Heart left ventricle (tissue), 16 donors: Measurements from ENCODE around the gene PAK4. TPM values are rescaled to one million over a fixed set of nuclear protein-coding genes. Genes with fewer than 3 reads are reported as not detected.
"Not testable (repeated sequence)": the region's sequence is repeated elsewhere in the genome, so short reads cannot be mapped to it uniquely, and the experiment has no call there.

ENCODE experiments used
- ATAC-seq, 4 donors: fragments of 200-7000 bp; cut with Tn5 transposase; one replicate each; pipeline ENCODE4 v1.9.1; 2020 to 2022; ENCODE audit warnings: moderate library complexity in 4 of 4, mild to moderate bottlenecking in 3 of 4, moderate number of reproducible peaks in 1 of 4
- DNase-seq, 5 donors: peaks; one replicate each; pipeline ENCODE4 v3.0.0-alpha.2; 2020
- H3K27ac ChIP-seq, 12 donors: fragments of 200-600 bp; sonication (generic) in 4 of 12; one replicate each; pipeline versions ENCODE4 v1.5.0 to v1.8.0; 2016 to 2022; ENCODE audit warnings: mild to moderate bottlenecking in 2 of 12
- H3K27me3 ChIP-seq, 9 donors: fragments of 200-600 bp; sonication (generic) in 2 of 9; one replicate each; pipeline versions ENCODE4 v1.5.1 to v1.8.0; 2016 to 2022; ENCODE audit warnings: mild to moderate bottlenecking in 3 of 9
- H3K36me3 ChIP-seq, 9 donors: fragments of 200-600 bp; sonication (generic) in 2 of 9; one replicate each; pipeline versions ENCODE4 v1.5.0 to v1.8.0; 2018 to 2022; ENCODE audit warnings: mild to moderate bottlenecking in 2 of 9
- H3K4me1 ChIP-seq, 12 donors: fragments of 200-600 bp; sonication (generic) in 4 of 12; one replicate each; pipeline versions ENCODE4 v1.5.0 to v1.8.0; 2016 to 2022; ENCODE audit warnings: mild to moderate bottlenecking in 3 of 12
- H3K4me3 ChIP-seq, 12 donors: fragments of 200-600 bp; sonication (generic) in 4 of 12; one replicate each; pipeline versions ENCODE4 v1.5.0 to v1.8.0; 2017 to 2022; ENCODE audit warnings: mild to moderate bottlenecking in 9 of 12, moderate library complexity in 4 of 12
- H3K9me3 ChIP-seq, 12 donors: fragments of 200-600 bp; sonication (generic) in 4 of 12; one replicate each; pipeline versions ENCODE4 v1.5.0 to v1.8.0; 2016 to 2022; ENCODE audit warnings: mild to moderate bottlenecking in 1 of 12
- POLR2A ChIP-seq, 2 donors: fragments of 450-650 bp; IDR thresholded peaks; one replicate each; pipeline ENCODE4 v1.6.1; 2017; ENCODE audit warnings: antibody characterized with exemption in 2 of 2, mild to moderate bottlenecking in 2 of 2, moderate library complexity in 2 of 2
- WGBS, 4 donors: extraction: QIAGEN DNeasy Blood & Tissue Kit in 2 of 4; methylation state at CpG; one replicate each; pipeline versions ENCODE4 v1.1.5 to v1.1.7; 2013 to 2018; 5-methylcytosine and 5-hydroxymethylcytosine counted together
- intact Hi-C, 10 donors: fragments of 100-400 bp; cut with DNase I; formaldehyde crosslinking; loops; one replicate each; pipeline versions ENCODE4 v1.11.1 to v1.14.2; 2022
- polyA plus RNA-seq, 2 donors: library from polyadenylated mRNA; stranded (reverse); fragments of 200-250 nt; gene quantifications; one replicate each; pipeline ENCODE4 v1.2.3, GENCODE V29; 2013
- total RNA-seq, 9 donors: library from RNA; depleted of rRNA in 2 of 9; stranded (reverse); fragments of >200 nt in 2 of 9; fragmentation: NEBNext Ultra II Directional in 3 of 9; extraction: Animal tissue kit (Norgen Biotek cat#: 25700) in 3 of 9; gene quantifications; one replicate each; pipeline versions ENCODE4 v1.1.0 to v1.2.4, GENCODE V29; 2016 to 2023
- TF ChIP-seq, protein P1 (sequence below), 12 donors: fragments of 200-600 bp; sonication (generic) in 4 of 12; IDR thresholded peaks; one replicate each; pipeline versions ENCODE4 v1.5.0 to v1.8.0; 2018 to 2022; ENCODE audit warnings: antibody characterized with exemption in 12 of 12, mild to moderate bottlenecking in 5 of 12
- donor health status: ischemic (EF 13 %, LVEDD 7.1; RV severe dilation, severe dysfunction).
- donor health status: healthy with polysubstance abuse.
- donor health status: DM: no; HTN: yes; CAD: no.
- donor health status: DM: no; HTN: no; CAD: no.
- donor health status: ischemic (EF 25% LVEDD 6.9; RV normal size, moderate dysfunction).
- donor health status: ischemic (EF 25% LVEDD 5.7; RV mildly dilated, moderate dysfunction).
- donor health status: healthy.
- donor health status: DM: yes; HTN: yes; CAD: no.
- donor health status: ischemic (EF 35%, LVEDD 5.7; RV mildly dilated, moderate dysfunction).
- donor health status: nonischemic (EF 11% LVEDD 7.7; RV severe dilation, severe dysfunction).
- donor health status: DM: yes; HTN: yes; CAD: no.
- donor health status: PGD.
- donor health status: ischemic (EF 29% LVEDD 5.4; RV normal size, mild dysfunction).
- donor health status: nonischemic (EF 23%, LVEDD 6.1; RV moderate dilation, normal function).

The PAK4 gene
- total and polyA plus RNA-seq, 11 donors, result 9.5 to 25.8 (median 16.2) TPM

DNA sequence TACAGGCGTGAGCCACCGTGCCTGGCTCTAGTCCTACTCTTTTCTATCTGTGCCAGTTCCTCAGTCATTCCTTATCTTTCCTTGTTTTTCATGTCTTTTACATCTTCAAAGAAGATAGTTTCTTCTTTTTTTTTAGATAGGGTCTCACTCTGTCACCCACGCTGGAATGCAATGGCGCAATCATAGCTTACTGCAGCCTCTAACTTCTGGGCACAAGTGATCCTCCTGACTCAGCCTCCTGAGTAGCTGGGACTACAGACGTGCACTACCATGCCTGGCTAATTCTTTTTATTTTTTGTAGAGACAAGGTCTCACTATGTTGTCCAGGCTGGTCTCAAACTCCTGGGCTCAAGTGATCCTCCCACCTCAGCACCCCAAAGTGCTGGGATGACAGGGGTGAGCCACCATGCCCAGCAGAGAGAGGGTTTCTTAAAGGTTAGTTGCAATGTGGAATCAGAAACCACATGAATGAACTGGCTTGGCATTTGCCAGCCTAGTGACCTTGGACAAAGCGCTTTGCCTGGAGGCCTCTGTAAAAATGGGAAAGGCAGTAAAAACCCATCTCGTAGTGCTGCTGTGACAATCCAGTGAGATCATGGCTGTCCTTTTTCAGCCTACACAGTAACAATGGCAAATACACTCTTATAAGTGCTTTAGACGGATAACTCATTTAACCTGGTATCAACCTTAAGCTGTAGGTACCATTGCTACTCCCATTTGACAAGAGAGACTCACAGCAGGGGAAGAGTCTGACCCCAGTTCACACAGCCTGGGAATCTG is 37.5 kb upstream of the PAK4 start:
- H3K27me3 ChIP-seq, result peaks cover 7 to 83% (median 40%) of the 10 kb centered on the region in 9 donors

DNA sequence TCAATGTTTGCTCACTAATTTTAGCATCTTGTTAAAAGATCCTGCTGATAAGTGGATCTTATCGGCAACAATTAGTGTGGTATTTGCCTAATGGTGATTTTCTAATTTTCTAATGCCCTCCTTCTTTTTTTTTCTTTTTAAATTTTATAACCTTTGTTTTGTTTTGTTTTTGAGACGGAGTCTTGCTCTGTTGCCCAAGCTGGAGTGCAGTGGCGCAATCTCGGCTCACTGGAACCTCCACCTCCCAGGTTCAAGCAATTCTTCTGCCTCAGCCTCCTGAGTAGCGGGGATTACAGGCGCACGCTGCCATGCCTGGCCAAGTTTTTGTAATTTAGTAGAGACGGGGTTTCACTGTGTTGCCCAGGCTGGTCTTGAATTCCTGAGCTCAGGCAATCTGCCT is 35.6 kb upstream of the PAK4 start:
- WGBS, 4 donors, result 87 to 90% (median 89%) methylated on average over 8 of the region's 8 CpGs
- DNase-seq, intact Hi-C loops, H3K27ac ChIP-seq, H3K36me3 ChIP-seq, H3K4me3 ChIP-seq, ATAC-seq, H3K9me3 ChIP-seq, H3K4me1 ChIP-seq: not testable (repeated sequence)
- H3K27me3 ChIP-seq, result peaks cover 5 to 78% (median 26%) of the 10 kb centered on the region in 9 donors

More for the DNA sequence above, 37.5 kb upstream of the PAK4 start:
- DNase-seq (no peak), ATAC-seq (no peak)
- intact Hi-C loops, result no loop called here
- WGBS, 4 donors, result 71 to 79% (median 78%) methylated on average over 8 of the region's 8 CpGs
- Histone ChIP-seq H3K36me3 (no peaks in the 10 kb centered on the region), H3K4me3 (no peak overlapping the region), H3K4me1 (peaks cover 0 to 14% (median 2%) of the 10 kb centered on the region in 12 donors), H3K27ac (no peak overlapping the region), H3K9me3 (no peaks in the 10 kb centered on the region)
- TF ChIP-seq POLR2A (IDR thresholded peaks at IDR 0.05), result no peak
- TF ChIP-seq, protein P1, sequence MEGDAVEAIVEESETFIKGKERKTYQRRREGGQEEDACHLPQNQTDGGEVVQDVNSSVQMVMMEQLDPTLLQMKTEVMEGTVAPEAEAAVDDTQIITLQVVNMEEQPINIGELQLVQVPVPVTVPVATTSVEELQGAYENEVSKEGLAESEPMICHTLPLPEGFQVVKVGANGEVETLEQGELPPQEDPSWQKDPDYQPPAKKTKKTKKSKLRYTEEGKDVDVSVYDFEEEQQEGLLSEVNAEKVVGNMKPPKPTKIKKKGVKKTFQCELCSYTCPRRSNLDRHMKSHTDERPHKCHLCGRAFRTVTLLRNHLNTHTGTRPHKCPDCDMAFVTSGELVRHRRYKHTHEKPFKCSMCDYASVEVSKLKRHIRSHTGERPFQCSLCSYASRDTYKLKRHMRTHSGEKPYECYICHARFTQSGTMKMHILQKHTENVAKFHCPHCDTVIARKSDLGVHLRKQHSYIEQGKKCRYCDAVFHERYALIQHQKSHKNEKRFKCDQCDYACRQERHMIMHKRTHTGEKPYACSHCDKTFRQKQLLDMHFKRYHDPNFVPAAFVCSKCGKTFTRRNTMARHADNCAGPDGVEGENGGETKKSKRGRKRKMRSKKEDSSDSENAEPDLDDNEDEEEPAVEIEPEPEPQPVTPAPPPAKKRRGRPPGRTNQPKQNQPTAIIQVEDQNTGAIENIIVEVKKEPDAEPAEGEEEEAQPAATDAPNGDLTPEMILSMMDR (IDR thresholded peaks at IDR 0.05), result no peak

DNA sequence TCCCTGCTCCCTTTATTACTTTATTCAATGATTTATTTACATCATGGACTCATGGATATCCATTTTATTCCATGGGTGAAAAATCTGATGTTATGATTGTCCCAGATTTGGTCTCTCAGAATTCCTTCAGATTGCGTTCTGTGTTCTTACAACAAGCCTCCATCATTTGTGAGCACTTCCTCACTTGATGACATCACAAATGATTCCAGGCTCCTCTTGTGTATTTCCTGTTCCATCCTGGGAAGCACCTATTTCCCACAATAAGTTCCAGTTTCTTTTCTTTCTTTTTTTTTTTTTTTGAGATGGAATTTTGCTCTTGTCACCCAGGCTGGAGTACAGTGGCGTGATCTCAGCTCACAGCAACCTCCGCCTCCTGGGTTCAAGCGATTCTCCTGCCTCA is 34.7 kb upstream of the PAK4 start:
- Histone ChIP-seq H3K4me3 (no peak overlapping the region), H3K4me1 (no peaks in the 10 kb centered on the region), H3K27me3 (peaks cover 0 to 77% (median 23%) of the 10 kb centered on the region in 9 donors), H3K27ac (no peak overlapping the region), H3K9me3 (no peaks in the 10 kb centered on the region), H3K36me3 (no peaks in the 10 kb centered on the region)
- TF ChIP-seq POLR2A (IDR thresholded peaks at IDR 0.05), result no peak
- TF ChIP-seq, protein P1 (IDR thresholded peaks at IDR 0.05), result no peak
- 86 to 92% (median 87%) methylated on average over 4 of the region's 4 CpGs for WGBS, 4 donors
- DNase-seq (no peak), ATAC-seq (no peak)
- intact Hi-C loops, result no loop called here

DNA sequence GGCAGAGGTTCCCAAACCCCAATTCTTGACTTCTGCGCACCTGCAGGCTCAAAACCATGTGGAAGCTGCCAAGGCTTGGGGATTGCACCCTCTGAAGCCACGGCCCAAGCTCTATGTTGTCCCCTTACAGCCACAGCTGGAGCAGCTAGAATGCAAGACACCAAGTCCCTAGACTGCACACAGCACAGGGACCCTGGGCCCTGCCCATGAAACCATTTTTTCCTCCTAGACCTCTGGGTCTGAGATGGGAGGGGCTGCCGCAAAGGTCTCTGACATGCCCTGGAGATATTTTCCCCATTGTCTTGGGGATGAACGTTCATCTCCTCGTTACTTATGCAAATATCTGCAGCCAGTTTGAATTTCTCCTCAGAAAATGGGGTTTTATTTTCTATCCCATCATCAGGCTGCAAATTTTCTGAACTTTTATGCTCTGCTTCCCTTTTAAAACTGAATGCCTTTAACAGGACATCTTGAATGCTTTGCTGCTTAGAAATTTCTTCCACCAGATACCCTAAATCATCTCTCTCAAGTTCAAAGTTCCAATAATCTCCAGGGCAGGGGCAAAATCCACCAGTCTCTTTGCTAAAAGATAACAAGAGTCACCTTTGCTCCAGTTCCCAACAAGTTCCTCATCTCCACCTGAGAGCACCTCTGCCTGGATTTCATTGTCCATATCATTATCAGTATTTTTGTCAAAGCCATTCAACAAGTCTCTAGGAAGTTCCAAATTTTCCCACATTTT is 29.6 kb upstream of the PAK4 start:
- peaks cover 10 to 82% (median 35%) of the 10 kb centered on the region in 9 donors for H3K27me3 ChIP-seq
- H3K27ac ChIP-seq, intact Hi-C loops, ATAC-seq, H3K36me3 ChIP-seq, H3K9me3 ChIP-seq, H3K4me1 ChIP-seq, DNase-seq, H3K4me3 ChIP-seq: not testable (repeated sequence)
- 64 to 76% (median 70%) methylated on average over 5 of the region's 5 CpGs for WGBS, 4 donors

DNA sequence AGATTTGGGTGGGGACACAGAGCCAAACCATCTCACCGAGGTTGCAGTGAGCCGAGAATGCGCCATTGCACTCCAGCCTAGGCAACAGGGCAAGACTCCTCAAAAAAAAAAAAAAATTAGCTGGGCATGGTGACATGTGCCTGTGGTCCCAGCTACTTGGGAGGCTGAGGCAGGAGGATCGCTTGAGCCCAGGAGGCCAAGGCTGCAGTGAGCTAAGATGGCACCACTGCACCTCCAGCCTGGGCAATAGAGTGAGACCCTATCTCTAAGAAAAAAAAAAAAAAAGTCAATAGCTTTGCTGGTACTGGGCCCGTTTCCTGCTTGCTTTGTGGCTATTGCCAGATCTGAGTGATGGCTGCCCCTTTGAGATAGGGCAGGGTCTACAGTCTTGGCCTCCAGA is 28.3 kb upstream of the PAK4 start:
- Histone ChIP-seq H3K9me3 (no peaks in the 10 kb centered on the region), H3K27ac (no peak overlapping the region), H3K27me3 (peaks cover 10 to 71% (median 35%) of the 10 kb centered on the region in 9 donors), H3K4me3 (no peak overlapping the region), H3K4me1 (no peaks in the 10 kb centered on the region), H3K36me3 (no peaks in the 10 kb centered on the region)
- ATAC-seq, result no peak
- no peak for TF ChIP-seq POLR2A (IDR thresholded peaks at IDR 0.05)
- TF ChIP-seq, protein P1 (IDR thresholded peaks at IDR 0.05), result no peak
- DNase-seq, result no peak
- 60 to 87% (median 70%) methylated on average over 5 of the region's 5 CpGs for WGBS, 4 donors
- intact Hi-C loops, result no loop called here
